AG10803 (cell line): ENCODE results near the gene DEFB113.

ENCODE experiments used
- DNase-seq: peaks from one replicate; pipeline ENCODE4 v3.0.0; 2010; ENCODE audit warnings: low read depth
- H3K4me3 ChIP-seq: 2 replicates; pipeline ENCODE4 v1.5.1; 2011; ENCODE audit warnings: mild to moderate bottlenecking, low read length, control low read depth
- TF ChIP-seq, protein P1 (sequence below): conservative IDR thresholded peaks from 2 replicates; pipeline ENCODE4 v1.5.1; 2011; ENCODE audit warnings: mild to moderate bottlenecking, low read length, control low read depth, inconsistent platforms

Gene DEFB113, protein sequence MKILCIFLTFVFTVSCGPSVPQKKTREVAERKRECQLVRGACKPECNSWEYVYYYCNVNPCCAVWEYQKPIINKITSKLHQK

DNA sequence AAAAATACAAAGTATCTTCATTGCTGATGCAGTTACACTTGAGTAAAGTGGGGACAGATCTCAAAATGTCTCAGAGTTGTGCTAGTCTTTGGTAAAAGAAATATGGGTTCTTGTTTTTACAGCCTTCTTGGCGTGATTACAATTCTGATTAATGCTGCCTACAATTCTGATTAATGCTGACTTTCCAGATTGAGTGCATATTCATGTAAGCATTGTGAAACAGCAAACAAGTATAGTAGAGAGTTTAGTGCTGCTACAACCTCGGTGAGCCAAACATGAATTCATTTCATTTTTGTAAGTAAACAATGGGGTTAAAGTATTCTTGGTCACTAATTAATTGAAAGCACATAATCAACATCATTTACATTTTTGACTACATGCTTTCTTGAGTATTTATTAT, at the start of gene DEFB113:
TSS of gene DEFB113 (minus strand) at position 21 of the 400 bp plus-strand sequence. CDS start at position 21, 0 bp downstream.
- H3K4me3 ChIP-seq = no peak within 1 kb of the TSS
- TF ChIP-seq, protein P1, sequence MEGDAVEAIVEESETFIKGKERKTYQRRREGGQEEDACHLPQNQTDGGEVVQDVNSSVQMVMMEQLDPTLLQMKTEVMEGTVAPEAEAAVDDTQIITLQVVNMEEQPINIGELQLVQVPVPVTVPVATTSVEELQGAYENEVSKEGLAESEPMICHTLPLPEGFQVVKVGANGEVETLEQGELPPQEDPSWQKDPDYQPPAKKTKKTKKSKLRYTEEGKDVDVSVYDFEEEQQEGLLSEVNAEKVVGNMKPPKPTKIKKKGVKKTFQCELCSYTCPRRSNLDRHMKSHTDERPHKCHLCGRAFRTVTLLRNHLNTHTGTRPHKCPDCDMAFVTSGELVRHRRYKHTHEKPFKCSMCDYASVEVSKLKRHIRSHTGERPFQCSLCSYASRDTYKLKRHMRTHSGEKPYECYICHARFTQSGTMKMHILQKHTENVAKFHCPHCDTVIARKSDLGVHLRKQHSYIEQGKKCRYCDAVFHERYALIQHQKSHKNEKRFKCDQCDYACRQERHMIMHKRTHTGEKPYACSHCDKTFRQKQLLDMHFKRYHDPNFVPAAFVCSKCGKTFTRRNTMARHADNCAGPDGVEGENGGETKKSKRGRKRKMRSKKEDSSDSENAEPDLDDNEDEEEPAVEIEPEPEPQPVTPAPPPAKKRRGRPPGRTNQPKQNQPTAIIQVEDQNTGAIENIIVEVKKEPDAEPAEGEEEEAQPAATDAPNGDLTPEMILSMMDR = no peak
- no peak for DNase-seq

- peak; percentile 23 for DNase-seq
- H3K4me3 ChIP-seq = no peak overlapping the region
- TF ChIP-seq, protein P1 = no peak
Observed at GRCh38 chr6:50007819-50008218, 38.4 kb upstream of the DEFB113 start.

DNA sequence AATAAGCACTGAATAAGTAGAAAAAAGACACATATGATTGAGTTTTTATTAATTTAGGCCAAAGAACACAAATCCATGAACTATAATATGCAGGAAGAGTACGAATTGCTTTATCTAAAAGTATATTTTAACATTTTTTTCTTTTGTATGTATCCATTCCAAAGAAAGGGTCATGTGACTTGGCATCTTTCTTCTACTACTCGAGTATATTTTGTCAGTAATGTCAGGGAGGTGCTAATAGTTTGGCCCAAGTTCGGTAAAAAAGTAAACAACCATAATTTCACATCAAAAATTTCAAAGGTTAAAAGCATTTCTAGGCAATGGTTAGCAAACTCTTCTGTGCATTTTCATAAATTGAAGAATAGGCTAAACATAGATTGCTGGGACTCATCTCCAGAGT, 33.7 kb upstream of the DEFB113 start:
- TF ChIP-seq, protein P1 = no peak

DNA sequence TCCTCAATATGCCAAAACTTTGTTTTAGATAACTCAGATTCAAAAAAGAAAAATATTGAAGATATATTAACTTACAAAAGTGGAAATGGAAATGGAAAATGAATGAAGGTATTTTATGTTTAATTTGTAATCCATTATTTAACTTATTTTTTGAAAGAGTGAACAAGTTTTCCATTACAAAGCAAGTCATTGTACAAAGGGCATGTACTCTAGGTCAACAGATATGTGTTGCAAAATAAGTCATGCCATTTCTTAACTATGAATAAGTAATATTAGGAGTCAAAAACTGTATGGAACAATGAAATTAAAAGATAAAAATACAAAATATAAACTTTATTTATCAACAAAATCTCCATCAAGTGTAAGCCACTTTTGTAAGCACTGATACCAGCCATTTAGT, 25.9 kb upstream of the DEFB113 start:
- no peak overlapping the region for H3K4me3 ChIP-seq
- TF ChIP-seq, protein P1 = no peak
- DNase-seq = no peak

More for the DNA sequence above, 33.7 kb upstream of the DEFB113 start:
- no peak overlapping the region for H3K4me3 ChIP-seq
- DNase-seq = no peak

DNA sequence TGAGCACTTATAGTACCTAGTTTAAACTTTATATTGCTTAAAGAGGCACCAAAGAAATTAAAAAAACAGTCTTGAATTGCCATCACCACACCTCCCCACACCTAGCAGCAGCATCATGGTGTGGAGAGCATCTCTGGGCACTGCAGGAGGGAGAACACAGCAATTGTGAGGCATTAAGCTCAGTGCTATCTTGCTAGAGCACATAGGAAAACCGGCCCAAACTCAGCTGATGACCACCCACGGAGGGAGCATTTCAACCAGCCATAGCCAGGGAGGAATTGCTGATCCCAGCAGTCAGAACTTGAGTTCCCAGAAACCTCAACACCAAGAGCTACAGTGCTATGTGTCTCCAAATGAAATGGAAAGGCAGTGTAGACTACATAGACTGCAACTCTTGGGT, 19.5 kb upstream of the DEFB113 start:
- TF ChIP-seq, protein P1 = no peak
- no peak for DNase-seq
- H3K4me3 ChIP-seq = no peak overlapping the region

DNA sequence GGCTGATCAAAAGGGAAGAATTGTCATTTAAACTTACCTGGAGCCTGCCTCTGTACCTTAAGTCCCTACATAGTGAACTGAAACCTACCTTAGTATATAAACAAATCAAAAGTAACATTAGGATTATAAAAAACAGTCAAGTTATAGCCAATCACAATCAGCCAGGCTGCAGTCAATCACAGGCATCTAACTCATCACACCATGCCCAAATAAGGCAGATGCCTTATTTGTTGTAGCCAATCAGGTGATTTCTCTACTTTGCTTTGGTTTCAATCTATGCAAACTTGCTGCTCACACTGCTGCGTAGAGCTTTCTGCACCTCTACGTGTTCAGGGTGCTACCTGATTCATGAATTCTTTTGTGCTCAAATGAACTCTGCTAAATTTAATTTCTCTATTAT, 18.3 kb upstream of the DEFB113 start:
- no peak overlapping the region for H3K4me3 ChIP-seq
- TF ChIP-seq, protein P1 = no peak
- DNase-seq = no peak

DNA sequence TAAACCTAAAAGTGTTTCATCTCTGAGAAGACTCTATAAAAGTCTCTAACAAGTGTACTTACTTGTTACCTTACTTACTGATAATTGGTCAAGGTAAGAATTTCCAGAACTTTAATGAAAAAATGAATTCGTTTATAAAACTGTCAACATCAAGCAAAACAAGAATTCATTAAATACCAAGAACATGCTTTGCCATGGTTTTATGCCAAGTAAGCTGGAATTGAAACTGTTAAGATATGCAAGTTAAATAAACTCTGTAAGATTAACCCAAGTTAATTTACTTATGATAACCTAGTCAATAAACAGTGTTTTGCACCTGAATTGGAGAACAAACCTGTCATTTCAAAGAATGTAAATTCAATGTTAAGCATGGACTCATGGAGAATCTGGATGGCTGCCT, 17.1 kb upstream of the DEFB113 start:
- no peak overlapping the region for H3K4me3 ChIP-seq
- DNase-seq = no peak
- TF ChIP-seq, protein P1 = no peak
